H1 (cell line): Measurements from ENCODE around the gene GRIP1.

Experiments used
- CTCF ChIP-seq, 3 experiments: IDR thresholded peaks; 1 replicate in 2 of 3; 2 replicates in 1 of 3; pipeline versions ENCODE4 v1.5.1 to v1.6.1; 2011; ENCODE audit warnings: low read length in 3 of 3, mild to moderate bottlenecking in 3 of 3, inconsistent platforms in 2 of 3, low read depth in 1 of 3, moderate library complexity in 1 of 3; ENCODE audit not compliant: insufficient read depth in 1 of 3; ENCODE audit errors: control extremely low read depth in 1 of 3
- GABPA ChIP-seq: IDR thresholded peaks from 2 replicates; pipeline ENCODE4 v1.6.1; 2011; ENCODE audit warnings: mild to moderate bottlenecking, low read length, moderate library complexity, borderline replicate concordance; ENCODE audit not compliant: insufficient read depth
- POLR2A ChIP-seq, 2 experiments: IDR thresholded peaks; 1 replicate in 1 of 2; 2 replicates in 1 of 2; pipeline ENCODE4 v1.6.1; 2011; ENCODE audit warnings: low read depth in 2 of 2, low read length in 2 of 2, mild to moderate bottlenecking in 2 of 2; ENCODE audit errors: control extremely low read depth in 1 of 2
- RAD21 ChIP-seq, 2 experiments: IDR thresholded peaks in 1 of 2; conservative IDR thresholded peaks in 1 of 2; 2 replicates each; pipeline ENCODE4 v1.6.1; 2011; ENCODE audit warnings: low read depth in 2 of 2, low read length in 2 of 2, improper control_type of control experiment in 1 of 2, inconsistent platforms in 1 of 2, mild to moderate bottlenecking in 1 of 2, moderate library complexity in 1 of 2
- TEAD4 ChIP-seq: IDR thresholded peaks from 2 replicates; pipeline ENCODE4 v1.6.1; 2012; ENCODE audit warnings: low read depth, low read length, inconsistent platforms, mixed read lengths

- no peak for TF ChIP-seq CTCF (IDR thresholded peaks at IDR 0.05; ENCODE audit: control extremely low read depth in 1 of 3, insufficient read depth in 1 of 3, low read depth in 1 of 3, low read length in 3 of 3)
- no peak for TF ChIP-seq TEAD4
- TF ChIP-seq RAD21 (IDR thresholded peaks at IDR 0.05 in 1 of 2, conservative IDR thresholded peaks at IDR 0.05 in 1 of 2; ENCODE audit: low read depth in 2 of 2, low read length in 2 of 2), result no peak
- TF ChIP-seq GABPA, result no peak
- TF ChIP-seq POLR2A (IDR thresholded peaks at IDR 0.05; ENCODE audit: control extremely low read depth in 1 of 2, low read depth in 2 of 2, low read length in 2 of 2), result no peak
Observed at GRCh38 chr12:66661357-66661756, 17.5 kb downstream of the GRIP1 start.
